Measurements from ENCODE around the gene PEX10.
A peak's percentile ranks its signal among the peaks of the same experiment; 100 is the strongest.
"Not testable (repeated sequence)": the region's sequence is repeated elsewhere in the genome, so short reads cannot be mapped to it uniquely, and the experiment has no call there.

Gene PEX10

GRCh38 chr1:2412395-2412772 is at the start of gene PEX10:
PEX10 (minus strand) TSS chr1:2412564; CDS start chr1:2412502, 62 bp downstream.
- peak; percentile 98 for DNase-seq (ENCODE audit: low spot score)

DNA sequence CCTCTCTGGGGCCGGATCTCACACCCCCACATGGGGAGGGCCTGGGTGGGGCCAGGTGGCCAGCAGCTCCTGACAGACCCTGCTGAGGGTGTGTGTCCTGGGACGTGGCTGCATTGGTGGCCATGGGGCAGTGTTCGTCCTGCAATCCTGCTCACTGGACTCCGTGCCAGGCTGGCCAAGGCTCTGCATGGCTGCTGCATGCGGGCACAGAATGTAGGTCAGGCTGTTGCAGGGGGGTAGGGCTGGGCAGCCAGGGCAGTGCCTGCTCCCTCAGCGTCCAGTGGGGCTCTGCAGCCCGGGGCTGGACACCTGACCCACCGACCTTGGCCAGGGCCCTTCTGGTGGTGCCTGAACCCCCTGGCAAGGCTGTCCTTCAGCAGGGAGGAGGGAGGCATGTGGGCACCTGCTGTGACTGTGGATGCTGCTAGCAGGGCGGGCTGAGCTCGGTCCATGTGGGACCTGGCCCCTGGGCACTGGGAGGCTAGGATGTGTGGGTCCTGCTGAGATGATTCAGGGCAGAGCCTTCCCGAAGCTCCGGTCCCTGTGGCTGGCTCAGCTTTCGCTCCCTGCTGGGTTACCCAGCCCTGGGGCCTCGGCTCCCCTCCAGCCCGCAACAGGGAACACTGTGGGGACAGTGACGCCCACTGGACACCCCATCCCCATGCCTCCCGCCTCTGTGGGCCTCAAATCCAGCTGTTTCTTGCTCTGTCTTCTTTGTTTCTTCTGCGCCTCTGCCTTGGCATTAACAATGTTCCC is 48.8 kb upstream of the PEX10 start:
- no peak for DNase-seq (ENCODE audit: low spot score)

- no peak for DNase-seq (ENCODE audit: low spot score)
Measured at GRCh38 chr1:2460203-2460602, 47.8 kb upstream of the PEX10 start.

- DNase-seq (ENCODE audit: low spot score), result no peak
Measured at GRCh38 chr1:2459757-2460156, 47.4 kb upstream of the PEX10 start.

DNA sequence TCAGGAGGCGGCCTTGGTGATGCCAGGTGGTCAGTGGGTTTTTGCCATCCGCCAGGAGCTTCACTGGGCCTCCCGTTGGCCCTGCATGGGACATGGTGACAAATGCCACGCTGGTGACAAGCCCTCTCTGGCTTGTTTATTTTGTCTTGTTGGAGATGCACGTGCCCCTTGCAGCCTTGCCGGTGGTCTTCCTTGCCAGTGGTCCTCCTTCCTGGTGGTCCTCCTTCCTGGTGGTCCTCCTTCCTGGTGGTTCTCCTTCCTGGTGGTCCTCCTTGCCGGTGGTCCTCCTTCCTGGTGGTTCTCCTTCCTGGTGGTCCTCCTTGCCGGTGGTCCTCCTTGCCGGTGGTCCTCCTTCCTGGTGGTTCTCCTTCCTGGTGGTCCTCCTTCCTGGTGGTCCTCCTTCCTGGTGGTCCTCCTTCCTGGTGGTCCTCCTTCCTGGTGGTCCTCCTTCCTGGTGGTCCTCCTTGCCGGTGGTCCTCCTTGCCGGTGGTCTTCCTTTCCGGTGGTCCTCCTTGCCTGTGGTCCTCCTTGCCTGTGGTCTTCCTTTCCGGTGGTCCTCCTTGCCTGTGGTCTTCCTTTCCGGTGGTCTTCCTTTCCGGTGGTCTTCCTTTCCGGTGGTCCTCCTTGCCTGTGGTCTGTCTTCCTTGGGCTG is 46.9 kb upstream of the PEX10 start:
- DNase-seq (ENCODE audit: low spot score), result not testable (repeated sequence)

DNA sequence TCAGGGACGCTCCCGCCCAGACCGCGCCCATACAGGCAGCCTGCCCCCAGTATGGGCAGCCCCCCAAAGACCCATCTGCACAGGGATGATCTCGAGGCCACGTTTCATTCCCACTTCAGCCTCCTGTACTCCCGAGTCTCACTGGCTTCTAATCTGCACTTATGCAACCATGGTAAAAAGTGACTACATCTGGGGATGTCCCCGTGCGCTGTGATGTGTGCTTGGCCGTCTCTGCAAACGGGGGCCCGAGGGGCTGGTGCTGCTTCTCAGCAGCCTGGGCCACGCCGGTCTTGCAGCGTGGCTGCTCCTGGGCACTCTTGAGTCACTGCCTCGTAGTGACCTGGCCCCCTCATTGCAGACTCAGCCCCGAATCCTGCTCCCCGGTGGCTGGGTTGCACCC is 46.3 kb upstream of the PEX10 start:
- DNase-seq (ENCODE audit: low spot score), result no peak

DNA sequence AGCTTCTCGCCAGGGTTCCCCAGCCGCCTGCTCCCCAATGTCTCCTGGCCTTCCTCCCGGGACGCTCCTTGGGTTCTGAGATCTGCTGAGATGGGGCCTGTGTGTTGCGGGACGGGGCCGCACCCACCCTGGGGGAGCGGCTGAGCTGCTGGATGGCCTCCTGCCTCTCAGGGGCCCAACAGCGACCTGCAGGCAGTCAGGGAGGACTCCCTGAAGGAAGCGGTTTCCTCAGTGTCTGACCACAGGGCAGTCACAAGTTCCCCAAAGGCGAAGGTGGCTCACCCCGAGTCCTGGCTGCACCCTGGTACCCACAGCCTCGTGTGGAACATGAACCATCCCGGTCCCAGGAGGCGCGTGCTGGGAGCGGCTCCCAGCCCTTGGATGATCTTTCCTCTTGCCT is 45.1 kb upstream of the PEX10 start:
- DNase-seq (ENCODE audit: low spot score), result no peak

DNA sequence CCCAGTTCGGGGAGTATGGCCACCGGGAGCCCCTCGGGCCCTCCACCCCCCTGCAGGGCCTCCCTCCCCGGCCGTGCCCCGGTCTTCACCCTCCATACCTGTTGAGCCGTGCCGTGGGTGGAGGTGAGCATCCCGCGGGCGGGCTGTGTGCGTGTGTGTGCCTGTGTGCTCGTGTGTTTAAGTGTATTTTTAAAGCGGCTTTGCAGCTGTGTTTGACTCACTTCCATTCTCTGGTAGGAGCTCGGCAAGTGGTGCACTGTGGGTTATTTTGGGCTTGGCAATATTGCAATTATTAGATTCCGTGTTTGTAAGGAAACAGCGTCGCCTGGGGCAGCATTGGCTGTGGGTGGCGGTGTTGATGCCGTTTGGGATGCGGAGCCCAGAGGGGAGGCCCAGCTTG is 43.4 kb upstream of the PEX10 start:
- no peak for DNase-seq (ENCODE audit: low spot score)

DNA sequence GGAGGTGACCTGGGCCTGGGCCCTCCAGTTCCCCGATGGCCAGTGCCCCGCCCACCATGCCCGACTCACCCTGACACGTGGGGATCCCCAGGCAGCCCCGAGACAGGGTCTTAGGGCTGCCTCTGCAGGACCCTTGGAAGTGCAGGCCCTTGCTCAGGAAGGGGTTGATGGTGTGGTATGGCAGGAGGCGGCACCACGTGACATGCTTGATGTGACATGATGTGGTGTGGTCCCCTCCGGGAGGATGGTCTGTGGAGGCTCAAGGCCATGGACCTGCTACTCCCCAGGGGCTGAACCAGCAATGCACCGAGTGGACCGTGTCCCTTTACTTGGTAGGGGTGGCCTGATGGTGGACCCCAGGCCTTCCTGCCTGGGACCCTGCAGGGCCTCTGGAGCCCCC is 41.9 kb upstream of the PEX10 start:
- DNase-seq (ENCODE audit: low spot score), result no peak

DNA sequence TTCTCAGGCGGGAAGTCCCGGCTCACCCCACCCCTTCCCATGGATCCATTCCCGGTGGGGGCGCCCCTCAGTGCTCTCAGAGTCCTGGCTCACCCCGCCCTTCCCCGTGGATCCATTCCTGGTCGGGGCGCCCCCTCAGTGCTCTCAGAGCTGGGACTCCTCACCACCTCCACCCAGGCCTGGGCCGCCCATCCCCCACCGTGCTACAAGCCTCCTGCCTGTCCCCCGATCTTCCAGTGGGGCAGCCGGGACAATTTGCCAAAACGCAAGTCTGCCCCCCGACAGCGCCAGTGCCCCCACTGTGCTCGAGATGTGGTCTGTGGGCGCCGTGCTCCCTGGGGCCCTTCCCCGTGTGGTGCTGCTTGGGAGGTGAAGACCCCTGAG is 40.6 kb upstream of the PEX10 start:
- no peak for DNase-seq (ENCODE audit: low spot score)

- no peak for DNase-seq (ENCODE audit: low spot score)
Measured at GRCh38 chr1:2452201-2452931, 40.0 kb upstream of the PEX10 start.

- DNase-seq (ENCODE audit: low spot score), result no peak
Measured at GRCh38 chr1:2451741-2452140, 39.4 kb upstream of the PEX10 start.

- no peak for DNase-seq (ENCODE audit: low spot score)
Measured at GRCh38 chr1:2449636-2450454, 37.5 kb upstream of the PEX10 start.

- DNase-seq (ENCODE audit: low spot score), result no peak
Measured at GRCh38 chr1:2448098-2448445, 35.7 kb upstream of the PEX10 start.

DNA sequence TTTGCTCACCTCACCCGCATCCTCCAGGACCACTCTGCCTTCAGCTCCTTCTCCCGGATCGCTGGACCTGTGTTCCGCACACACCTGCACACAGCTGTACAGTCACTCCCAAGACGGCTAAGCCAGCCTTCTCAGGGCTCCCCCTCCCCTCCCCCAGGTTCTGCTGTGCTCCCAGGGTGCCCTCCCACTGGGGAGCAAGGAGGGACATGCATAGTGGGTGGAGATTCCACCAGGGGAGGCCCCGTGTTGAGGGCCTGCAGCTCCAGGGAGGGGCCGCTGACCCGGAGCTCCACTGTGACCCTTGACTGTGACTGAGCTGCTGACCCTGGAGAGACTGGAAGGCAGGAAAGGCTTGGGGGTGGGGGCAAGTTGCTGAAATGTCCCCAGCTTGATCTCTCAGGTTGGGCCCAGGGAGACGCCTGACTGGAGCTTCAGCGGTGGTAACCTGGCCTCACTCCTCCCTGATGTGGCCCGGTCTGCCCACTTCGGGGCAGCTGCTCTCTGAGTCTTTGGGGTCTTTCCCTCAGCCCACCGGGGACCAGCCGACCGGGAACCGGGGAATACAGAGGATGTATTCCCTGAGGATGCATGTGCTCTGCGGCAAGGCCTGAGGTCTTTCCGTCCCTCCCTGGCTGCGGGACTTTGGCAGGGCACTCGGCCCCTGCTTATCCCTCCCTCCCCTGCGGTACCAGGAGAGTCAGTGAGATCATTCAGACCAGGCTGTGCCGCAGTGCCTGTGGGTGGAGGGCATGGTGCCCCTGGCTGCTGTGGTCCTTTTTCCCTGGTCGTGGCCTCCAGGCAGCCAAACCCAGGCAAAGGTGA is 35.1 kb upstream of the PEX10 start:
- DNase-seq (ENCODE audit: low spot score), result no peak

DNA sequence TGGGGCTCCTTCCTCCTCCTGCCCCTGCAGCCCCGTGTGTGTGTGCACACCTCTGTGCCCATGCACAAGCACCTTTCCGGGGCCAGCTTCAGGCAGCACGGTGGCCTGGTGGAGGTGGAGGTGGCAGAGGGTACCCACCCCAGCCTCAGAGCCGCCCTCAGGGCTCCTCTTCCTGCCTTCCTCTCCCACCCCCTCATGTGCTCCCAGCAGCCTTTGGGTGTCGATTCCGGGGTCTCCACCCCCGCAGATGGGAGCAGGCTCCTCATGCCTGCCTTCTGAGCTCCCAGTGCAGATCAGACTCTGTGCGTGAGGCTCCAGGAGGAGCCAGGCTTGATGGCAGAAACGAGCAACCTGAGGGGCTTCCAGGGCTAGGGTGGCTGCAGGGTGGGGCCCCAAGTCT is 34.5 kb upstream of the PEX10 start:
- no peak for DNase-seq (ENCODE audit: low spot score)

GRCh38 chr1:2446394-2446793 is 34.0 kb upstream of the PEX10 start:
- DNase-seq (ENCODE audit: low spot score), result no peak

GRCh38 chr1:2445823-2446215 is 33.5 kb upstream of the PEX10 start:
- no peak for DNase-seq (ENCODE audit: low spot score)

DNA sequence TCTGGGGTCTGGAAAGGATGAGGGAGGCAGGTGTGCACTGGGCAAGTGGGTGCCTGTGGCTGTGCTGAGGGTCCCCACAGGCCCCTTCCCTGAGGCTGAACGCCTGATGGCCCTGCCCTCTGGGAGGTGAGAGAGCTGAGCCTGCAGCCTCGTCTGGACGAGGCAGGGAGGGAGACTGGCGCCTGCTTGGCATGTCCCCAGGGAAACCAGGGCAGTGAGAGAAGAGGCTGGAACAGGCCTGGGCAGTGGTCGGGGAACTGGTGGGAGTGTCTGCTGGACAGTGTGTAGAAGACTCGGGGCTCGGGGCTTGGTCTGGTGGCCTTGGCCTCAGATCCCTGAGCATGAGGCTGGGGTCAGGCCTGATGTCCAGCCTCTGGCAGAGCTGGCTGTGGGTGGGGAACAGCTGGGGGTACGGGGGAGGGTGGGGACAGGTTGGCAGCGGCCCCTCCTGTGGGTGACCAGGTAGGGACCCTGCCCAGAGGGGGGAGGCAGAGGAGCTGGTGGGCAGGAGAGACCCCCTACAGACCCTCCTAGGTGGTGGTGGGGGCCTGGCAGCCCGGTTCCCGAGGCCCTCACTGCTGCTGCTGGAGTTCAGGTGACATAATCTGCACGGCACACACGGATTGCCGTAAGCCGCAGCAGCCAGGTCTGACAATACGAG is 32.9 kb upstream of the PEX10 start:
- DNase-seq (ENCODE audit: low spot score), result no peak

GRCh38 chr1:2444138-2444591 is 31.8 kb upstream of the PEX10 start:
- DNase-seq (ENCODE audit: low spot score), result no peak
